ENCODE data around the gene IL10RB. TPM values are rescaled to one million over a fixed set of nuclear protein-coding genes. Genes with fewer than 3 reads are reported as not detected.

IL10RB gene
- total RNA-seq, 1 experiment from 2014 or later: 3.1 TPM

- peaks cover 18% of the 10 kb centered on the region for H3K27me3 Mint-ChIP-seq (ENCODE audit: low read depth)
- Histone ChIP-seq H3K27me3 (ENCODE audit: insufficient read depth, low read length) (no peaks in the 10 kb centered on the region), H3K79me1 (ENCODE audit: insufficient read depth, low read depth, low read length, poor library complexity, severe bottlenecking) (no peaks in the 10 kb centered on the region), H2BK20ac (ENCODE audit: low read depth, low read length, poor library complexity, severe bottlenecking) (no peak overlapping the region), H2BK5ac (ENCODE audit: insufficient read length, low read length) (no peak overlapping the region), H3K4me1 (ENCODE audit: insufficient read depth, low read length) (peaks cover 5% of the 10 kb centered on the region; the same call in 1 of the 2 replicates), H3K4ac (ENCODE audit: low read depth, low read length) (no peak overlapping the region), H4K91ac (ENCODE audit: insufficient read length, low read depth, low read length) (no peak overlapping the region), H3K18ac (ENCODE audit: insufficient read length, low read depth, low read length) (no peak overlapping the region), H4K8ac (replicated peaks; ENCODE audit: insufficient read length, low read depth, low read length) (no peak overlapping the region), H2BK12ac (ENCODE audit: insufficient read length, low read depth, low read length) (no peak overlapping the region), H2BK15ac (ENCODE audit: low read depth, low read length) (no peak overlapping the region), H3T11ph (ENCODE audit: low read length) (no peak overlapping the region), H2BK120ac (ENCODE audit: low read depth, low read length, poor library complexity, severe bottlenecking) (no peak overlapping the region), H3K23ac (ENCODE audit: insufficient read length, low read depth, low read length) (no peak overlapping the region), H4K20me1 (ENCODE audit: control insufficient read depth, insufficient read depth, insufficient read length) (no peaks in the 10 kb centered on the region), H3K79me2 (ENCODE audit: insufficient read depth, low read length) (no peaks in the 10 kb centered on the region), H3K14ac (ENCODE audit: insufficient read depth, low read length) (no peak overlapping the region), H2AK5ac (ENCODE audit: insufficient read length, low read length) (no peak overlapping the region), H3K9me3 (ENCODE audit: control insufficient read depth, low read depth, low read length) (no peaks in the 10 kb centered on the region), H3K27ac (ENCODE audit: insufficient read length, low read depth, low read length) (no peak overlapping the region), H2AFZ (ENCODE audit: low read length) (no peak overlapping the region), H3K9ac (ENCODE audit: extremely low read depth, insufficient read length, low read length) (no peak overlapping the region), H3K23me2 (ENCODE audit: insufficient read length, low read depth, low read length, poor library complexity, severe bottlenecking) (peaks cover 13% of the 10 kb centered on the region), H3K4me2 (ENCODE audit: insufficient read depth, insufficient read length, low read length) (no peak overlapping the region), H4K5ac (ENCODE audit: insufficient read length, low read depth, low read length) (no peak overlapping the region), H3K56ac (ENCODE audit: insufficient read length, low read depth, low read length) (no peak overlapping the region)
- peaks cover 23 to 31% of the 10 kb centered on the region in 2 experiments for H3K4me1 Mint-ChIP-seq
- peaks cover 8 to 11% of the 10 kb centered on the region in 2 experiments; a peak in 4 of 5 replicates for H3K9me3 Mint-ChIP-seq
- H3K4me3 Mint-ChIP-seq: peak overlapping the region; percentile 49 to 92
- no peak for TF ChIP-seq CTCF (conservative IDR thresholded peaks at IDR 0.05)
- H3K27ac Mint-ChIP-seq: no peak overlapping the region
- DNase-seq: no peak
- peaks cover 9 to 37% (median 21%) of the 10 kb centered on the region in 3 experiments for H3K36me3 Mint-ChIP-seq (ENCODE audit: insufficient read depth in 1 of 3, low read depth in 3 of 3)
- no CpG with 5 or more reads among the region's 8 CpGs for WGBS (ENCODE audit: extremely low coverage, insufficient read length, low lambda C conversion rate)
Measured at GRCh38 chr21:33231526-33231925, 34.6 kb upstream of the IL10RB start.

All from H9 (cell line).